Measurements from ENCODE around the gene KRTAP5-2.
"Not testable (repeated sequence)": the region's sequence is repeated elsewhere in the genome, so short reads cannot be mapped to it uniquely, and the experiment has no call there.

The KRTAP5-2 gene

DNA sequence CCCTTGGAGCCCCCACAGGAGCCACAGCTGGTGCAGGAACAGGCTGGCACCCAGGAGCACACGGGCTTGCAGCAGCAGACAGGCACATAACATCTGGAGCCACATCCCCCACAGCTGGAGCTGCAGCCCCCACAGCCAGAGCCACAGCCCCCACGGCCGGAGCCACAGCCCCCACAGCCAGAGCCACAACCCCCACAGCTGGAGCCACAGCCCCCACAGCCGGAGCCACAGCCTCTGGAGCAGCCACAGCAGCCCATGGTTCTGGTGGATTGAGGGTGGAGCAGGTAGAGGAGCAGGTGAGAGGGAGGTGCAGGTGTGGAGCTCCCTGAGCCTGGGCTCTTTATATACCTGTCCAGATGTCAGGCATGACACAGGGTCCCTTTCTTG lies at the start of gene KRTAP5-2:
KRTAP5-2 (minus strand) TSS at position 301 of the 387 bp plus-strand sequence; CDS start at position 257, 44 bp downstream.
- DNase-seq, result no peak

- not testable (repeated sequence) for DNase-seq
Measured at GRCh38 chr11:1646540-1646939, 48.4 kb upstream of the KRTAP5-2 start.

DNA sequence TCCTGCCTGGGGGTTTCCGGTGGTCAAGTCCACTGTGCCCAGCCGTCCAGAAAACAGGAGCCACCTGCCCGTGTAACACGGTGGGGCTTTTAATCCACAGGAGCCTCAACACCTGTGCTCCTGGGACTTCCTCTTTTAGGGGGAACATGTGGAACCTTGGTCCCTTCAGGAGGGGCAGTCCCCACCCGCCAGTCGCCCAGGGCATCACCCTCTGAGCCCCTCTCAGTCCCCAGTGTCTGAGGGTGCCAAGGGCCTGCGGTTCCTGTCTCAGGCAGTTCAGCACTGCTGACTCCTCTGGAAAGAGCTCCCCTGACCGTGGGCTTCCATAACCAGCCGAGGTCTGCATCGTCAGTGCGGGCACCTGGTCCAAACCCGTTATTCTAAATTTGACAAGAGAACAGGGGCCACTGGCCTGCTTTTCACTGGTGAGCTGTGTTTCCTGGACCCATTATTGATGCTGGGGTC lies 47.3 kb upstream of the KRTAP5-2 start:
- DNase-seq, result no peak

DNA sequence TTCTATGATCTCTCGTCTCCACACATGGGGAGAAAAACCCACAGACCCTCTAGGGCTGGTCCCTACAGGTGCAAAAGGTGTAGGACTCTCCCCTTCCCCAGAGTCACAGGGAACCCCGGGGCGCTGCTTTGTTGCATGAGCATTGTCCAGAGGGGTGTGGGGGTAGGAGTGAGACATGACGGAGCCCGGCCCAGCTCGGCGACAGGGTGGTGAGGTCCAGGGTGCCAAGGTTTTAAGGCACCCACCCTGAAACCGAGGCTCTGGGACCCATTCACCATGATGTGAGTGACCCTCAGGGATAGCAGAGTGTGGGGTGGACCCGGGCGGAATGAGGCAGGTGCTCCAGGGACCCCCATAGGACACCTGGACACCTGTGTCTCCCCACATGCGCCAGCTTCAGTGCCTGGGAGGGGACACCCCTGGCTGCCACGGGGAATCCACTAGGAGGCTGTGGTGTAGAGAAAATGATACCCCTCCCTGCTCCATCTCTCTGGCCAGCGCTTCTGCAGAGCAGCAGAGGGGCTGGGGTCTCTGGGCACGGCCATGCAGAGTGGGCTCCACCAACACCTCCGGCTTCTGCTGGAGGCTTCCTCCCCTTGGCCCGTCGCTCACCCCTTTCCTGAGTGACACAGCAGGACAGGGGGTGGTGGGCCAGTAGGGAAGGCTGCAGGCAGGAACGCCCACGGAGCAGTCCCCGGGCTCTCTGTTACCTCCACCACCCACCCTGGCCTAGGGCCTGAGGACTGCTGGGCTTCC lies 46.7 kb upstream of the KRTAP5-2 start:
- no peak for DNase-seq

GRCh38 chr11:1643146-1643690 lies 45.1 kb upstream of the KRTAP5-2 start:
- DNase-seq, result no peak

DNA sequence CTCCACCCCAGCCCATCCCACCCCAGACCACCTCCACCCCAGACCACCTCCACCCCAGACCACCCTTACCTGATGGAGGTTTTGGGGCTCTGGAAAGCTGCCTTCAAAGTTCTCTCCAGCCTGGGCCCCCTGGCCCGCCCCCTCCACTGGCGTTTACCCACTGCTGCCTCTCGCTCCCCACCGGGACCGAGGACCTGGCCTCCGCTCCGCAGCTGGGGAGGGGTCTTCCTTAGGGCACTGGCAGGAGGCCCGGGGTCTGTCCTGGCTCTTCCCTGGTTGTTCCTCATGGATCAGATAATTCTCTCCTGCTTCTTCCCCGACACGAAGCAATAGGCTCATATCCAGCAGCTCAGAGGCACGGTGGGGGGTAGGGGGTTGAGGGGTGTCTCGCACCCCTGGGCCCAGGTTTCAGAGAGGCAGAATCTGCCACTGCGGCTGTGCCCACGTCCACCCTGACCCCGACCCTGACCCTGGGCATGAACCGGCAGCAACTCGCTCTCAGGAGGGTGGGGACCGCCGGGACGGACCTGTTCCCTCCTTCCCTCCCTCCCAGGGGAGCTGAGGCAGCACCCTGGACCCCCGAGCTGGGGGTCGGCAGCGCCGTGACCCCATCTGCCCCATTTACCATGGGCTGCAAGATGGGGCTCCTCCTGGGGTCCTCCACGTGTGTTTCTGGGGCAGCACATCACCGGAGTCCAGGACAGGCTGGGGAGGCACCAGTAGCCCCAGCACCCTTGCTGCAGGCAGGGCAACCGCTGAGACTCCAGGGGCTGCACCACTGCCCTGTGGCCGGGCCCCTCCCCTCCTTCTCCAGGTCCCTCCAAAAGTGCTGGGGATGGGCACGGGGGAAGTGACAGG lies 44.4 kb upstream of the KRTAP5-2 start:
- no peak for DNase-seq

GRCh38 chr11:1641096-1641495 lies 43.0 kb upstream of the KRTAP5-2 start:
- no peak for DNase-seq

GRCh38 chr11:1640076-1640946 lies 42.2 kb upstream of the KRTAP5-2 start:
- DNase-seq, result peak; percentile 53

DNA sequence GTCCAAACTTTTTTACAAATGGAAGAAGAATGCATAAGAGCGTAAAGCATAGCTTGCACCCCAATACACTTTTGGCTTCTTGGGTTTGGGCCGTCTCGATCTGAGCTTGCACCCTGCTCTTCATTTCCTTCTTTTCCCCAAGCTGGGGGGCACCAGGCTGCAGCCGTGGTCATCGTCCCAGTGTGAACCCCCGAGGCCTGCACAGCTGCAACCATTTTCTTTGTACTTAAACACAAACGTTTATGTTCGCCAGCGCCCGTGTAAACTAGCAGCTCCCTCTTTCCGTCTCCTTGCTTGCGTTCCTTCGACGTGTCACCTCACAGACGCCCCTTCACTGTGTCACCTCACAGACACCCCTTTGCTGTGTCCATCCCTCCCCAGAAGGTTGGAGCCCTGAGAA lies 41.6 kb upstream of the KRTAP5-2 start:
- no peak for DNase-seq

DNA sequence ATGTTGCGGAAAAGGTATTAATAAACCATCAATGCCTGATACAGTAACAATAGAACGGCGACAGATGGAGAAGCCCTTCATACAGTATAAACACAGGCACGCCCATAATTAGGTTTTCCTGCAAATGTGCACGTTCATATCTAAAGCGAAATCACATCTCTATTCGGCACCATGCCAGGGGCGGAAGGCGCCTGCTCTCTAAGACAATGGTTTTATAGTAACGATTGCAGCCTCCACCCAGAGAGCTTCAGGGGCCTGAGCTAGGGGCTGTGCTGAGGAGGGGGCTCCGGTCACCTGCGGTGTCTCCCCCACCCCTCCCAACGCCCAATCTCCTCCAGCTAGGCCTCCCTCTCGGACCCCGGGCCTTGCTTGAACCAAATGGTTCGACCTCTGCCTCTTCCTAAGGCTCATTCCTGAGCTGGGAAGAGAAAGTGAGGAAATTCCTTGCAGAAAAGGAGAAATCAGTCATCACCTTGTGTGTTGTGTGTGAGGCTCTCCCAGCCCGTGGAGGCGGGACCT lies 41.1 kb upstream of the KRTAP5-2 start:
- no peak for DNase-seq

GRCh38 chr11:1638344-1638743 lies 40.2 kb upstream of the KRTAP5-2 start:
- no peak for DNase-seq

GRCh38 chr11:1637628-1638027 lies 39.5 kb upstream of the KRTAP5-2 start:
- DNase-seq, result no peak

DNA sequence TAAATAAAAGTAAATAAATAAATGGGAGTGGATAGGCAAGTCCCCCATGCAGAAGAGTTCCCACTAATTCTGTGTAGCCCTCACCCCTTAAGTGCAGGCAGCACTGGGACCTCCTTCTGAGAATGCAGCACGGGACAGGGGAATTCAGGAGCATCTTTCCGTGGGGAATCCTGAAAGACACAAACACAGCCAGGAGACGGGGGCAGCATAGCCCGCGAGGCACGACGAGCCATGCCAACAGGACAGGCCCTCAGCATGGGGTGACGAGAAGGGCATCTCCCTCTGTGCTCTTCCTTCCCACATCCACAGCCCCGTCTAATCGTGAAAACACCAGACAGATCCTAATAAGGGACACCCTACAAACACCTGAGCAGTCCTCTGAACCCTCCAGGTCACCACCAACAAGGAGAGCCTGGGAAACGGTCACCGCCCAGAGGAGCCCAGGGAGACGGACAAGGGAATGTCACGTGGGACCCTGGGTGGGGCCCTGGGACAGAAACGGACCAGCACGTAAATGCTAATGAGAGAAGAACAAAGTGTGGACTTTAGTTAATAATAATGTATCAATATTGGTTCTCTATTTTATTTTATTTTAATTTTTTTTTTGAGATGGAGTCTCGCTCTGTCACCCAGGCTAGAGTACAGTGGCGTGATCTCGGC lies 38.3 kb upstream of the KRTAP5-2 start:
- no peak for DNase-seq

DNA sequence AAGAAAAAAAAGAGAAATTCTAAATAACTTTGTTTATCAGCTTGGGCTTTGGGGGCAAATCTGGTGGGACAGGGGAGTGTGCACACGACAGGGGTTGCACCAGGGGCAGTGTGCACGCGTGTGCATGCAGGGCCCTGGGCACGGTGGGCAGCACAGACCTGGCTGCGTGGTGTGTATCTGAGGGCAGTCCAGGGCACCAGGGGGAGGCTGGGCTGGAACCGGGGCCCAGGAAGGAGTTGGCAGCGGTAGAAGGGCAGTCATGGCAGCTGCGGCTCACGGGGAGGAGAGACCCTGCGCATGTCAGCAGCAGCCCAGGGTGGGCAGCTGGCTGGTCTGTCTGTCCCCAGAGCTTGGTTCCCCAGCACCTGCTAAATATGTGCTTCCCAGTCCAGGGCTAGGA lies 35.8 kb upstream of the KRTAP5-2 start:
- no peak for DNase-seq

GRCh38 chr11:1632053-1632714 lies 34.1 kb upstream of the KRTAP5-2 start:
- no peak for DNase-seq

GRCh38 chr11:1631066-1631568 lies 33.0 kb upstream of the KRTAP5-2 start:
- no peak for DNase-seq

DNA sequence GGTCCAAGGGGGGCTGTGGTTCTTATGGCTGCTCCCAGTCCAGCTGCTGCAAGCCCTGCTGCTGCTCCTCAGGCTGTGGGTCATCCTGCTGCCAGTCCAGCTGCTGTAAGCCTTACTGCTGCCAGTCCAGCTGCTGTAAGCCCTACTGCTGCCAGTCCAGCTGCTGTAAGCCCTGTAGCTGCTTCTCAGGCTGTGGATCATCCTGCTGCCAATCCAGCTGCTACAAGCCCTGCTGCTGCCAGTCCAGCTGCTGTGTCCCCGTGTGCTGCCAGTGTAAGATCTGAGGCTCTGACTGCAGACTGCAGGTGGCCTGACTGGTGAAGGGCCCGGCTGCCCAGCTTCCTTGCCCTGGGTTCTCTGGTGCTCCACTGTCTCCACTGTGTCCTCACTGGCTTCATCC lies 32.2 kb upstream of the KRTAP5-2 start:
- no peak for DNase-seq

DNA sequence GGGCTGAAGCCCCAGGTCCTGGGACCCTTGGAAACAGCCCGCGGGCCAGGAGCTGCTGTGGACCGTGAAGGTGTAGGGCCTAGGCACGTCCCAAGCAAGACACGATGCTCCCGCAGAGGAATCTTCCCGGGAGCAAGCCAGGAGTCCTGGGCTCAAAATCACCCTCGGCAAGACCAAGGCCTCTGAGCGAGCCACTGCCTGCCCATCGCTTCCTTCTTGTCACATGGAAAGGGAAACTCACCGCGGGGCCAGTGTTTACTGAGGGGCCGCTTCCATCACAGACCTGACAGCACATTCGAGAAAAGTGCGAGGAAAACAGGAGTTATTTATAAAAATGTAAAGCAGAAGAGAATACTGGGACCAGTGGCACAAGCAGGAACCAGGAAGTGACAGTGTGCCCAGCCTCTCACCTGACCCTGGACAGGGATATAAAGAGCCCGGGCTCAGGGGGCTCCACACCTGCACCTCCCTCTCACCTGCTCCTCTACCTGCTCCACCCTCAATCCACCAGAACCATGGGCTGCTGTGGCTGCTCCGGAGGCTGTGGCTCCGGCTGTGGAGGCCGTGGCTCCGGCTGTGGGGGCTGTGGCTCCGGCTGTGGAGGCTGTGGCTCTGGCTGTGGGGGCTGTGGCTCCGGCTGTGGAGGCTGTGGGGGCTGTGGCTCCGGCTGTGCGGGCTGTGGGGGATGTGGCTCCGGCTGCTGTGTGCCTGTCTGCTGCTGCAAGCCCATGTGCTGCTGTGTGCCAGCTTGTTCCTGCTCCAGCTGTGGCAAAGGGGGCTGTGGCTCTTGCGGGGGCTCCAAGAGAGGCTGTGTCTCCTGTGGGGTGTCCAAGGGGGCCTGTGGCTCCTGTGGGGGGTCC lies 31.5 kb upstream of the KRTAP5-2 start, which contains the start of gene KRTAP5-5:
KRTAP5-5 (plus strand) TSS at position 450 of the 860 bp plus-strand sequence; CDS start at position 516, 66 bp downstream.
- no peak for DNase-seq

GRCh38 chr11:1628506-1629325 lies 30.6 kb upstream of the KRTAP5-2 start:
- peak; percentile 80 for DNase-seq

Data from stimulated activated CD8-positive, alpha-beta memory T cell treated with anti-CD3 and anti-CD28 coated beads, Interleukin-4, amount 100 ng/mL, for 48 hours (primary cell).